ENCODE measurements around the gene BORCS5.

The BORCS5 gene

DNA sequence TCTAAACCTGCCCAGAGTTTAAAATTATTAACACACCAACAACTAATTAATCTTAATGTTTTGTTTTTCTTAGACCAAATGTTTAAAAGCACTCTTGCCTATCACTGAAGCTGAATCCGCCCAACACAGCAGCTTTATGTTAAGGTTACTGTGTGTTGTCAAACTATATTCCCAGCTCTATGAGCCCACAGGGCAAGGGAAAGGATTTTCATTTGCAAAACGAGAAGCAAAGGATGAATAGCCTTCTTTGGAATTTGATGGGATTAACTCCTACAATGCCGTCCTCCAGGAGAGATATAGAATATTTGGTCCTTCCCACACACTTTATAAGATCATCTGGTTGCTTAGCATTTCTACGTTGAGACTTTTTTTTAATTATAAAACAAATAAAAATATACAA is 162.0 kb downstream of the BORCS5 start:
- no peak overlapping the region for H3K9ac ChIP-seq (ENCODE audit: low read depth, low read length)
- peaks cover 28% of the 10 kb centered on the region for H3K4me1 ChIP-seq (ENCODE audit: insufficient read depth, low read length)
- H3K36me3 ChIP-seq (ENCODE audit: insufficient read depth, low read length): peaks cover 7% of the 10 kb centered on the region; the same call in 1 of the 2 replicates
- no peaks in the 10 kb centered on the region for H3K9me3 ChIP-seq (ENCODE audit: control insufficient read depth, insufficient read depth, low read length)
